H1 (cell line): ENCODE data around the gene SERINC4. TPM values are rescaled to one million over a fixed set of nuclear protein-coding genes. Genes with fewer than 3 reads are reported as not detected.

Experiments
- CBX5 ChIP-seq: fragments of 300-800, 300-1000 bp; sonication (generic); IDR thresholded peaks from 2 replicates; pipeline ENCODE4 v1.7.1; 2016; ENCODE audit warnings: antibody characterized with exemption, low read length, low read depth
- EGR1 ChIP-seq: IDR thresholded peaks from 2 replicates; pipeline ENCODE4 v1.6.1; 2011; ENCODE audit warnings: low read depth, low read length, borderline replicate concordance
- SIX5 ChIP-seq: IDR thresholded peaks from 2 replicates; pipeline ENCODE4 v1.6.1; 2011; ENCODE audit warnings: mild to moderate bottlenecking, low read depth, low read length
- TEAD4 ChIP-seq: IDR thresholded peaks from 2 replicates; pipeline ENCODE4 v1.6.1; 2012; ENCODE audit warnings: low read depth, low read length, inconsistent platforms, mixed read lengths
- USF2 ChIP-seq: IDR thresholded peaks from 2 replicates; pipeline ENCODE4 v1.6.1; 2011; ENCODE audit warnings: low read length, improper control_type of control experiment
- ZNF274 ChIP-seq: IDR thresholded peaks from 2 replicates; pipeline ENCODE4 v1.7.0; 2012; ENCODE audit warnings: low read length, borderline replicate concordance; ENCODE audit errors: extremely low read depth
- polyA plus RNA-seq, 7 experiments: library from polyadenylated mRNA; depleted of rRNA in 3 of 7; stranded (reverse) in 5 of 7; unstranded in 2 of 7; fragments of >200 nt in 5 of 7; fragments of 200-250 nt in 2 of 7; gene quantifications; 1 replicate in 5 of 7; 2 replicates in 1 of 7; 4 replicates in 1 of 7; pipeline versions ENCODE4 v1.2.1 to v1.2.3, GENCODE V29; 2011 to 2013; ENCODE audit warnings: missing spikeins in 2 of 7, mixed read lengths in 2 of 7
- total RNA-seq: library from RNA; stranded (reverse); fragmentation: NEBNext Ultra II Directional; extraction: Animal tissue kit (Norgen Biotek cat#: 25700); gene quantifications from 2 replicates; pipeline ENCODE4 v1.2.1, GENCODE V29; 2021

Gene SERINC4
- total and polyA plus RNA-seq, 2 of the 8 experiments (the other 6 are each of a cell fraction or from before 2014, with no cell fraction given) = 0.08 TPM; not detected in 1

- TF ChIP-seq USF2 = no peak
- no peak for TF ChIP-seq SIX5
- no peak for TF ChIP-seq TEAD4
- no peak for TF ChIP-seq CBX5
- TF ChIP-seq EGR1 = no peak
- TF ChIP-seq ZNF274 = no peak
These were observed 27.4 kb downstream of the SERINC4 start (continued) for GRCh38 chr15:43772624-43773023.
